Right renal pelvis (tissue), 4 donors: ENCODE data around the gene PELI1. TPM values are rescaled to one million over a fixed set of nuclear protein-coding genes. Genes with fewer than 3 reads are reported as not detected.

Source experiments
- polyA plus RNA-seq, 4 donors: library from polyadenylated mRNA; unstranded; fragments of 120-200 nt; gene quantifications; one replicate each; pipeline ENCODE4 v1.2.1, GENCODE V29; 2013; ENCODE audit not compliant: insufficient read length in 4 of 4

Gene PELI1
- polyA plus RNA-seq, 4 donors, result 33.4 to 41.0 (median 34.8) TPM

Other genes starting within 250 kb of the PELI1 start
- gene VPS54, start 125.0 kb downstream of the PELI1 start, polyA plus RNA-seq, result 10 to 100 TPM; 41.2 to 53.9 (median 52.0) TPM